T-helper 2 cell treated with Interferon-gamma antibody and Interleukin-4, amounts not matched to agents 100 ng/mL and 5 ng/mL, for 36 hours (primary cell): ENCODE measurements around the gene PTPN5. TPM values are rescaled to one million over a fixed set of nuclear protein-coding genes. Genes with fewer than 3 reads are reported as not detected.

Source experiments
- intact Hi-C: fragments of 100-400 bp; cut with micrococcal nuclease; formaldehyde crosslinking; loops from one replicate; pipeline ENCODE4 v1.15.1; 2023
- total RNA-seq: library from RNA; stranded (reverse); gene quantifications from 2 replicates; pipeline ENCODE4 v1.2.3, GENCODE V29; 2022

PTPN5 gene
- total RNA-seq, 1 donor from 2014 or later, result not detected

GRCh38 chr11:18715476-18715875 lies 76.1 kb downstream of the PTPN5 start:
- intact Hi-C loops, result no loop called here

DNA sequence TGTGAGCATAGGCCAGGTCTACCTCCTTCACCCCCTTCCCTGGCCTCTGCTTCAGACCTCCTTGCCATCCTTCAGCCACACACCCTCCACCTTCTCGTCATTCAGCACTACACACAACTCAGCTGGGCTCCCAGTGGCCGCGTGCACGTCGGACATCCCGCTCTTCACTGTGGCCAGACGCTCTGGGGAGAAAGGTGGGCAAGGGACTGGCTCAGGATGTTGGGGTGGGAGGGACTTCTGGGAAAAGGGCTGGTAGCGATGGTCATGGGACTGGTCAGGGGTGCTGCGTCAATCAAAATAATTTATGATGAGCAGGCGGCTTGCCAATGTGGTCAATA lies 77.2 kb downstream of the PTPN5 start:
- intact Hi-C loops, result no loop called here

DNA sequence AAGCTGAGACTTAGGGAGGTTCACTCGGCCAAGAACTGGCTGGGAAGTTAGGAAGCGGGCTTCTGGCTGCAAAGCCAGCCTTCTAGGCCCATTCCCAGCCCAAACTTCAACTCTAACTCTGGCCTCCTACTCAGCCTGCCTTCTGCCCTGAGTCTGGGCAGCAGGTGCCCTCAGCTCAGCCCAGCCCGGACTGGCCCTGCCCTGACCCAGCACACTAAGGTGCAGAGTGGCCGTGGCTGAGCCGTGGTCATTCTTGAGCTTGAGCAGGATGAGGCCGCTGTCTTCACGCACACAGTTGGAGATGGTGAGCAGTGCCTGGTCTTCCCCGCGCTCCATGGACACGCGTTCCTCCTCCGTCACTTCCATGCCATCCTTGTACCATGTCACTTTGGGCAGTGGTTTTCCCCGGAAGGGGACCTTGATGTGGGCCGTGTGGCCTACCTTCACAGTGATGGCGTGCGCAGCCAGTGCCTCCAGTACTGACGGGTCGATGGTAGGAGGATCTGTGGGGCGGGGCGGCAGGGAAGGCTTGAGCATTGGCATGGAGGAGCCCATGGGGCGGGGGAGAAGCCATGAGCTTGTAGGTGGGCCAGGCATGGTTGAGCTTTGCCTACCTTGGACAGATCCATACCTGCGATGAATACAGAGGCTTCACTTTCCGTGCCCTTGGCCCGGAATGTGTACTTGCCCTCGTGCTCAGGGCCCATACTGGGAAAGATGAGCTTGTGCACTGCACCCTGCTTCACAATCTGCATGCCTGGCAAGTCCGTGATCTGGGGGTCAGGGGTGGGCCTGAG lies 77.8 kb downstream of the PTPN5 start:
- intact Hi-C loops, result no loop called here

DNA sequence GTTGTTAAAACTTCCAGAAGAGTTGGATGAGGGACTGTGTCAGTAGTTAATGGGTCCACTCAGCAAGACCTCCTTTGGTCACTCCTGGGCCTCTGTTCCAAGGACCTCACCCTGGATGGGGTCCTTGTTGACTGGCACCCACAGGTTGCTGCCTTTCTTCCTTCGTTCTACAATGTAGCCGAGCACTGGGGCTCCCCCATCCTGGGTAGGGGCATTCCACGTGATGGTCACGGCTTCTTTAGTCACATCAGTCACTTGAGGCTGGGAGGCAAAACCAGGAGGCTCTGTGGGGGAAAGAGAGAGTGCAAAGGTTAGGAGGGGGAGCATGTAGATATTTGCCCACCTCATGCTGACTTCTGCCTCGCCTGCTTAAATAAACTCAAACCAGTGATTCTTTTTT lies 81.1 kb downstream of the PTPN5 start:
- intact Hi-C loops, result no loop called here

DNA sequence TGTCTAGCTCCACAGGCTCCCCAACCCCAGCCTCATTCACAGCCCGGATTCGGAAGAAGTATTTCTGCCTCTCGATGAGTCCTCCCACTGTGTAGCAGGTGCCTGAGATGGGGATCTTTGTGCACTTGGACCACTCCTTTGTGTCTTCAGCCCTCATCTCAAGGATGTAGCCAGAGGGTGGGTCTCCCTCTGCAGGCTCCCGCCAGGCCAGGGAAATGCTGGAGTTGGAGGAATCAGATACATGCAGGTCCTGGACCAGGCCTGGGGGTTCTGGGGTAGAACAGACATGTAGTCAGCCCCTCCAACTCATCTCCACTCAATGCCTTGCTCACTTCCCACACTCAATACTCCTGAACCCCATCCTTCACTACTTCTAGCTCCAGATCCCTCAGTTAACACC lies 82.2 kb downstream of the PTPN5 start:
- intact Hi-C loops, result no loop called here

DNA sequence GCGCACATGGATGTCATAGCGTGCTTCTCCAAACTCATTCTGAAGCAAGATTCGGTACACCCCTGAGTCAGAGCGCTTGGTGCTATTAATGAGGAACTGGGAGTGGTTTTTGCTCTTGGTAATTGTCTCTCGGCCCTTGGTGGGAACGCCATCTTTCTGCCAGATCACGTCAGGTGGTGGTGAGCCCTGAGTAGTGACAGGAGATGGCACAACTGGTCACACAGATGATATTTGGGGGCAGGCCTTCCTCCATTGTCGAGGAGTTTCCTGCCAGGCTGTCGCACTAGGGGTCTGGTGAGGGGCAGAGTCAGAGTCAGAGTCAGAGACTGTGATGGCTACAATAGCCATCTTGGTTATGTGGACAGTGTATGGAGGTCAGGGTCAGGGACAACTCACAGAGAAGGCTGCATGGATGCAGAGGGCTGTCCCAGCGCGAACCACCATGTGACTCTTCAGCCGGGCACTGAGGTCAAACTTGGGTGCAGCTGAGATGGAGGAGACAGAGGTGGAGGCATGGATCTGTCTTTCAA lies 83.7 kb downstream of the PTPN5 start:
- intact Hi-C loops, result loop anchor here (2.0 kb wide), 1 partner anchor 13 kb away; no protein-coding TSS in a partner anchor

GRCh38 chr11:18706330-18707243 lies 85.0 kb downstream of the PTPN5 start:
- intact Hi-C loops, result loop anchor here (2.0 kb wide), 1 partner anchor 14 kb away; no protein-coding TSS in a partner anchor

DNA sequence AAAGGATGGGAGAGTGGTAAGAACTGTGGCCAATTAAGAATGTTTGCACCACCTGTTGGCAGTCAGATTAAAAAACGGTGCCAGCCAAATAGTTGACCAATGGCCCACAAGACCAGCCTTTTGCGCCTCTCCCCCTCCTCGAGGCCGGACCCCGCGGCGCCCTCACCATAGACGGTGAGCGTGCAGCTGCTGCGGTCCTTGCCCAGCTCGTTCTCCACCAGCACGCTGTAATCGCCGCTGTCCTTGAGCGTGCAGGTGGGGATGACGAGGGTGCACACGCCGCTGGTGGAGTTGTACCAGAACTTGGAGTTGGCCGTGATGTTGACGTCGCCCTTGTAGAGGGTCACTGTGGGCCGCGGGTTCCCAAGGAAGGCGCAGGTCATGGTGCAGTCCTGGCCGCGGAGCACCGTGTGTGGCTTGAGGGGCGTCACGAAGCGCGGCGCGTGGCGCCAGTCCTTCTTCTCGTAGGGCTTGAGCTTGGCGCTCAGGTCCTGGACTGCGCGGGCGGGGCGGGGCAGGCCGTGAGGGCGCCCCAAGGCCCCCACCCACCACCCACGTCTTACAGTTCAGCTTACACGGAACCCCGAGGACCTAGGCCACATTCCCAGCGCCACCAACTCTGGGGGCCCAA lies 85.8 kb downstream of the PTPN5 start:
- intact Hi-C loops, result loop anchor here (2.0 kb wide), 1 partner anchor 15 kb away; no protein-coding TSS in a partner anchor

DNA sequence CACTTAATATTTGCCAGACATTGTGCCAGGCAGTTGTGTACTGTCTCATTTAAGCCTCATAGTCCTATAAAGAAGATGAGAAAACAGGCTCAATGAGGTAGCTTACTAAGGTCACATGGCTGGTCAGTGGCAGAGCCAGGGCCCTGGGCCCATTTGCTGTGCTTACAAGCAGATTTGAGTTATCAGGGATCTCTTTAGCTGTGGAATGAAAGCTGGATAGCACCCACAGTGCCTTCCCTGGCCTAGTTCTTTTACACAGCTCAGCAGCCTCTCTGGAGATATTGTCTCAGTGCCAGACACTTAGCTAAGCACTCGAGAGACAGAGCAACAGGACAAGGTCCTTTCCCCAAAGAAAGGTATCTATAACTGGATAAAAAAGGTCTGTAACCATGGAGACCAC lies 86.9 kb downstream of the PTPN5 start:
- intact Hi-C loops, result no loop called here

DNA sequence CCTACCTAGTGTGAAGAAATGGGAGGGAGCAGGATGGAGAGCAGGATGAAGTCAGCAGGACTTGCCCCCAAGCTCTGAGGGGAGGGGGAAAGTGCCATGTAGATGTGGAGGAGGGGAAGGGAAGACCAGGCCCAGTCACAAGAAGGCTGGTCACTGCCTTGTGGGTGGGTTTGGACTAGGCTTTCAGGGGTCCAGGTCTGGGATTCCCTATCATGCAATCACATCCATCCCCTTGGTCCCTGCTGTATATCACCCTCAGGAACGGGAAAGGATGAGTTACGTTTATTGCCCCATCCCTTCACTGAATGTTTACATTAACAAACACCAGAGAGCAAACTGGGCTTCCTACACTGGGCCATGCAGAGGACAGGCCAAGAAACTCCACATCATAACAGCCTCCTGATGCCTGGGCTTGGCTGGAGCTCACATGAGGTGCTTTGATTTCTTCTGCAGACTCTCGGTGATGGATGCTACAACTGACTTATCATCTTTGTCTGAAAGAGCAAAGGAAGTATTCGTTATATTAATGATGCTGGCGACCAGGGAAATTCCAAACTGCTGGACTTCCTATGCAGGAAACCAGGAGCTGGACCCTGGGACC lies 87.5 kb downstream of the PTPN5 start:
- intact Hi-C loops, result no loop called here

- intact Hi-C loops, result no loop called here
These were observed 88.4 kb downstream of the PTPN5 start for GRCh38 chr11:18703001-18703763.

GRCh38 chr11:18701614-18702216 lies 89.9 kb downstream of the PTPN5 start:
- intact Hi-C loops, result no loop called here

DNA sequence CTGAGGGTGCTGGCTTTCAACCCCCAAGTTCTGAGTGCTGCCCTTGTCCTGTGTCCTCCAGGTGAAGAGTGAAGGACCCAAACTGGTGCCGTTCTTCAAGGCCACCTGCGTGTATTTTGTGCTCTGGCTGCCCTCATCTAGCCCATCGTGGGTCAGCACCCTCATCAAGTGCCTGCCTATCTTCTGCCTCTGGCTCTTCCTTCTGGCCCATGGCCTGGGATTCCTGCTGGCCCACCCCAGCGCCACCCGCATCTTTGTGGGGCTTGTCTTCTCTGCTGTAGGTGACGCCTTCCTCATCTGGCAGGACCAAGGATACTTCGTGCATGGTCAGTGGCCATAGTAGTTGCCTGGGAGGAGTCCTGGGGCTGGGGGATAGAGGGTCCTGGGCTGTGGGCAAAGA lies 90.7 kb downstream of the PTPN5 start:
- intact Hi-C loops, result loop anchor here (1.0 kb wide), 1 partner anchor 29 kb away; no protein-coding TSS in a partner anchor

DNA sequence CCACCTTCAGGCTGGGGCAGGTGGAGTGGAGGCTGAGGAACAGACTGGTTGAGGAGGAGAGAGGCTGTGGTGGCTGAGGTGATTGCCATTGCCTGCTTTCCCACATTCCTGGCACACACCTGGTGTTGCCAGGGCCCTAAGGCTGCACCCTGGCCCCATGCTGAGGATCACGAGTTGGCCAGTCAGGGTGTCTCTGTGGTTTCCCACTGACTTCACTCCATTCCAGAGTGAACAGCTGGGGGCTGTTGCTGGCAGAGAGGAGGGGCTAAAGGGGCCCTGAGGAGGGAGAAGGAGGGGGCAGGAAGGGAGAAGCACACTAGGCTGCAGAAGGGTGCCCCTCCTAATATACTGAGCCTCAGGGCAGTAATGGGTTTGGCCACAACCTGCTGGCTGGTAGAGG lies 91.2 kb downstream of the PTPN5 start:
- intact Hi-C loops, result loop anchor here (1.0 kb wide), 1 partner anchor 28 kb away; no protein-coding TSS in a partner anchor

DNA sequence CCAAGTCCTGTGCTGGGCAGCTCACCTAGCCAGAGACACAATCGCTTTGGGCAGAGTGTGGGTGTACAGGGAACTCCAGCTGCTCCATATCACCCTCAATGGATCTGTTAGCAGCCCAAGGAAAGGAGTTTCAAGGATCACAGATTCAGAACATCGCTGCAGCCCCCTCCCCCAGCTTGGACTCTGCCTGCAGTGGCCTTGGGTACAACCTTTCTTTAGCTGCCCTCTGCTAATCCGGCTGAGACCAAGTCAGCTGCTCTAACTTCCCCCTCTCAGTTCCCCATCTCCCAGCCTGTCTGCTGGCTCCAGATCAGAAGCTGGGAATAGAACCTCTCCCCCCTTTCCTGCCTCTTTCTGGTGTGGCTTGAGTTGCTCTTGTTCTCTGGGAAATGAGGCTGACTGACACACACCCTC lies 91.7 kb downstream of the PTPN5 start:
- intact Hi-C loops, result loop anchor here (1.0 kb wide), 1 partner anchor 28 kb away; no protein-coding TSS in a partner anchor

DNA sequence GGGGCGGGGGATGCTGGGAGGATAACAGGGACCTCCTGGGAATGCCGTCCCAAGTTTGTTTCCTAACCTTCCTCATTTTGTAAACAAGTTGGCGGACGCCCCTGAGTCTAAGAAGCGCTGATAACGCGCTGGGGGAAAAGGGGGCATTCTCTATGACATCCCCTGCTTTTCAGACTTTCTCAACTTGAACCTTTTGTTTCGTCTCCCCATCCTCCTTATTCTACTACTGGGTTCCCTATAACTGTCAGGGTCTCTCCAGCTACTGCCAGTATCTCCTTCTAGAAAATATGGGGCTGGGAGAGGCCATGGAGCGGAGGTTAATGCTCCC lies 92.4 kb downstream of the PTPN5 start:
- intact Hi-C loops, result no loop called here

- intact Hi-C loops, result loop anchor here (1.0 kb wide), 2 partner anchors 23 to 64 kb away; partner anchors contain the start of gene SPTY2D1
These were observed 93.0 kb downstream of the PTPN5 start, which contains the start of gene TMEM86A for GRCh38 chr11:18698341-18699268. TMEM86A (plus strand) TSS chr11:18698779; CDS start chr11:18698887, 108 bp downstream.

DNA sequence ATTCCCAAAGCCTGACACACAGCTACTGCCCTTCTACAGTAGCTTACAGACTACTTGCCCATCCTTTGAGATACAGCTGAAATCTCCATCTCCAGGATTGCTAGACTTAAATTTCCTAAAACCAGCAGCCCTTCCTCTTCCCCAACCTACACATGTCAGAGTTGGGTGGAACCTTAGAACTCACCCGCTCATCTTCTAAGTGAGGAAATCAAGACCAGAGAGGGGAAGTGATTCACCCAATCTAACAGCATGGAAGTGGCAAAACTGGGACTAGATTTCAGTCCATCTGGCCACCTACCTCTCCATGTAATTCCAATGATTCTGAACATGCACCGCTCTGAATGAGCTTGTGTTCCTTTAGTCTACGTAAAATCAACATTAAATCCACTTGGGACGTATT lies 94.0 kb downstream of the PTPN5 start:
- intact Hi-C loops, result no loop called here
